ENCODE measurements around the gene TP73. TPM values are rescaled to one million over a fixed set of nuclear protein-coding genes. Genes with fewer than 3 reads are reported as not detected.

The TP73 gene
- total RNA-seq, 1 donor from 2014 or later, result 3.6 TPM

DNA sequence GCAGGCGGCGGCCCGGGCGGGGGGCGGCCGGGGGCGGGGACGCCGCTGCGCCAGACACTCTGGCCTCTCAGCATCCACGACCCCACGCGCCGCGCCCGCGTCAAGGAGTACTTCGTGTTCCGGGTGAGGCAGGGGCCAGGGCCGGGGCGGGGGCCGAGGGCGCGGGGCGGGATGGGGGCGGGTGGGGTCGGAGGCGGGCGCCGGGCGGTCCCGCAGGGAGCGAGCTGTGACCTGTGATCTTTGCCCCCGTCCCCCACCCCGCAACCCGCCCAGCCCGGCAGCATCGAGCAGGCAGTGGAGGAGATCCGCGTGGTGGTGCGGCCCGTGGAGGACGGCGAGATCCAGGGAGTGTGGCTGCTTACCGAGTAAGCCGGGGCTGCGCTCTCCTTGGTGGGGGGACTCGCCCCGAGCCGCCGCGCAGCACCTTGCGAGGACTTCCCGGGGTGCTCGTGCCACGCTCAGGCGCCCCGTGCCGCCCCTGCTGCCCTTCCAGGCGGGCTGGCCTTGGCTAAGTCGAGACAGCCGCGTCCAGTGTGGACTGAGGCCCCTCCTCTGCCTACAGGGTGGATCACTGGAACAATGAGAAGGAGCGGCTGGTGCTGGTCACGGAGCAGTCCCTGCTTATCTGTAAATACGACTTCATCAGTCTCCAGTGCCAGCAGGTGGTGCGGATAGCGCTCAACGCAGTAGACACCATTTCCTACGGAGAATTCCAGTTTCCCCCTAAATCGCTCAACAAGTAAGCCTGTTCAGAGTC lies 27.0 kb upstream of the TP73 start:
- Histone ChIP-seq H3K36me3 (peaks cover 40% of the 10 kb centered on the region), H3K9me3 (no peaks in the 10 kb centered on the region), H3K4me1 (peaks cover 39% of the 10 kb centered on the region), H3K27ac (peak overlapping the region; percentile 88), H3K4me3 (peak overlapping the region; percentile 99), H3K27me3 (ENCODE audit: low read depth) (no peaks in the 10 kb centered on the region)
- ATAC-seq, result peak; percentile 2 to 18
- TF ChIP-seq, protein P1, sequence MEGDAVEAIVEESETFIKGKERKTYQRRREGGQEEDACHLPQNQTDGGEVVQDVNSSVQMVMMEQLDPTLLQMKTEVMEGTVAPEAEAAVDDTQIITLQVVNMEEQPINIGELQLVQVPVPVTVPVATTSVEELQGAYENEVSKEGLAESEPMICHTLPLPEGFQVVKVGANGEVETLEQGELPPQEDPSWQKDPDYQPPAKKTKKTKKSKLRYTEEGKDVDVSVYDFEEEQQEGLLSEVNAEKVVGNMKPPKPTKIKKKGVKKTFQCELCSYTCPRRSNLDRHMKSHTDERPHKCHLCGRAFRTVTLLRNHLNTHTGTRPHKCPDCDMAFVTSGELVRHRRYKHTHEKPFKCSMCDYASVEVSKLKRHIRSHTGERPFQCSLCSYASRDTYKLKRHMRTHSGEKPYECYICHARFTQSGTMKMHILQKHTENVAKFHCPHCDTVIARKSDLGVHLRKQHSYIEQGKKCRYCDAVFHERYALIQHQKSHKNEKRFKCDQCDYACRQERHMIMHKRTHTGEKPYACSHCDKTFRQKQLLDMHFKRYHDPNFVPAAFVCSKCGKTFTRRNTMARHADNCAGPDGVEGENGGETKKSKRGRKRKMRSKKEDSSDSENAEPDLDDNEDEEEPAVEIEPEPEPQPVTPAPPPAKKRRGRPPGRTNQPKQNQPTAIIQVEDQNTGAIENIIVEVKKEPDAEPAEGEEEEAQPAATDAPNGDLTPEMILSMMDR (IDR thresholded peaks at IDR 0.05), result no peak
- peak; percentile 60 for DNase-seq
- intact Hi-C loops (cut with DNase I), result no loop called here

DNA sequence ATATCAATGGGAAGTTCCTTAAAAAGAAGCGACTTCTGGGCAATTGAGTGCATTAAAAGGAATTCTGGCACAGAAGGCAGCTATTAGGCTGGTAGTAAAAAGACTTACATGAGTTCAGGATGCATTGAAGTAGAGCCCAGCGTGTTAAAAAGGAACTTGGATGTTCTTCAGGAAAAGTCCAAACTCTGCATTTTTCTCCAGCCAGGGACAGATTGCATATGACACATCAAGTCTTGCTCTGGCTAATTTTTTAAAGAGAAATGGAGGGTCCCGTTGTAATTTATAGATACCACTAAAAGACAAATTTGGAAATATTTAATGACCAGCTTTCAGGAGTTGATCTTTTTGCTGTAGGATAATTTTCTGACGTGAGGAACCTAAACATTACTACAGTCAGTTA lies 26.3 kb upstream of the TP73 start:
- H3K27ac ChIP-seq, result no peak overlapping the region
- no peaks in the 10 kb centered on the region for H3K9me3 ChIP-seq
- intact Hi-C loops (cut with DNase I), result no loop called here
- H3K27me3 ChIP-seq (ENCODE audit: low read depth), result no peaks in the 10 kb centered on the region
- DNase-seq (no peak), ATAC-seq (no peak)
- peaks cover 47% of the 10 kb centered on the region for H3K36me3 ChIP-seq
- peaks cover 38% of the 10 kb centered on the region for H3K4me1 ChIP-seq
- peak overlapping the region; percentile 99 for H3K4me3 ChIP-seq
- TF ChIP-seq, protein P1 (IDR thresholded peaks at IDR 0.05), result no peak

DNA sequence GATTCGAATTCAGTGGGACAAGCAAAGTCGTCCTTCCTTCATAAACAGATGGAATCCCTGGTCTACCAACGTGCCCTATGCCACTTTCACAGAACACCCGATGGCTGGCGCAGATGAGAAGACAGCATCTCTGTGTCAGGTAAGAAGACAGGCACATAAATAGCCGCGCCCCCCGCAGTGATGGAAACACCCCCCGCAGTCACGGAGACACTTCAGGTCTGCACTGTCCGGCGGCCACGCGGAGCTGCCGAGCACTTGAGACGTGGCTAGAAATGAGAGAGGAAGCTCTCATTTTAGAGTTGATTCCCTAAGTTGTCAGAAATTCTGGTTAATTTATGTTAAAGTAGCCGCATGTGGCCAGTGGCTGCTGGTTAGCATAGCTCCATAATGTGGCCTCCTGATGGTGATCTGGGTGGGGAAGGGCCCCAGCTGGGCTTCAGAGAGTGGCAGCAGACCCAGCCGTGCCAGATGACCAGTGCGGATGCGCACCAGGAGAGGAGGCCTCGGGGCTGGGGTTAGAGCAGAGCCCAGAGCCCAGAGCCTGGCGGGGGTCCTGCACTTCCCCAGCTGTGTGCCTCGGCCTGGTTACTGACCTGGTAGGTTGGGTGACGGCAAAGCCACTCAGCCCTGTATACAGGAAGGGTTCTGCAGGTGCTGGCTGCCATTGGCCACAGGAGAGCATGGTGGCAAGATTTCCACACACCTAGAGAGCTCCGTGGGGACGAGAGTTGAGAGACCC lies 24.6 kb upstream of the TP73 start:
- DNase-seq (peak; percentile 42), ATAC-seq (no peak)
- Histone ChIP-seq H3K4me3 (no peak overlapping the region), H3K36me3 (peaks cover 64% of the 10 kb centered on the region), H3K4me1 (peaks cover 32% of the 10 kb centered on the region), H3K9me3 (no peaks in the 10 kb centered on the region), H3K27me3 (ENCODE audit: low read depth) (no peaks in the 10 kb centered on the region), H3K27ac (no peak overlapping the region)
- TF ChIP-seq, protein P1 (IDR thresholded peaks at IDR 0.05), result no peak
- intact Hi-C loops (cut with DNase I), result no loop called here

DNA sequence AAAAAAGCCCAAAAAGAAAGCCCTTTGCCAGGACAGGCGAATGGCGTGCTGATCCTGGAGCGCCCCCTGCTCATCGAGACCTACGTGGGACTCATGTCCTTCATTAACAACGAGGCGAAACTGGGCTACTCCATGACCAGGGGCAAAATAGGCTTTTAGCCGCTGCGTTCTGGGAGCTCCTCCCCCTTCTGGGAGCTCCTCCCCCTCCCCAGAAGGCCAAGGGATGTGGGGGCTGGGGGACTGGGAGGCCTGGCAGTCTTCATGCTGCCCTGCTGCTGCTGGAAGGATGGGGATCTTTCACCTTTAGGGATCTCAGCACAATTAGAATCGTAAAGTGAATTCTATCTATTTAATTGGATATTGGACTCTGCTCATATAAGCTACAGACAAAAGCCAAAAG lies 23.9 kb upstream of the TP73 start:
- peaks cover 24% of the 10 kb centered on the region for H3K4me1 ChIP-seq
- peak; percentile 17 for DNase-seq
- H3K4me3 ChIP-seq, result no peak overlapping the region
- intact Hi-C loops (cut with DNase I), result no loop called here
- H3K36me3 ChIP-seq, result peaks cover 71% of the 10 kb centered on the region
- H3K27me3 ChIP-seq (ENCODE audit: low read depth), result no peaks in the 10 kb centered on the region
- TF ChIP-seq, protein P1 (IDR thresholded peaks at IDR 0.05), result no peak
- no peak for ATAC-seq
- H3K27ac ChIP-seq, result no peak overlapping the region
- H3K9me3 ChIP-seq, result no peaks in the 10 kb centered on the region

DNA sequence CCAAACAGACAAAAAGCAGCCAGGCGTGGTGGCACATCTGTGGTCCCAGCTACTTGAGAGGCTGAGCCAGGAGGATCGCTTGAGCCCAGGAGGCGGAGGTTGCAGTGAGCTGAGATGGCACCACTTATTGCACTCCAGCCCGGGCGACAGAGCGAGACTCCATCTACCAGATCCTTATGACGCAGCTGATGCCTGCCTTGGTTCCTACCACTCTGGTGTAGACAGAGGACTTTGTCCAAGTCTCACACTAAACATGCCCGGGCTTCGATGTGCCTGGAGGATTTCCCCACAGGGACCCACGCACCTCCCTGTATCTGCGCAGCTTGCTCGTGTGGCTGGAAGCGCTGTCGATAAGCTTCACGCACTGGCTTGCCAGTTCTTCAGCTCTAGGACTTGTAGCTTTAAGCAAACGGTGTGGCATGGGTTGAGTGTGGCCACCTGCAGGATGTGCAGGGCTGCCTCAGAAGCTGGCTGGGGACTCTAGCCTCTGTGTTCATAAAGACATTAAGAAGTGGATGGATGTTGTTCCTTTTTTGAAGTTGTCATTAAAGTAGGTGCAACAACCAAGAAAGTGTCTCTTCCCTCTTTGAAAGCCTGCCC lies 22.7 kb upstream of the TP73 start:
- ATAC-seq (no peak), DNase-seq (peak; percentile 19)
- Histone ChIP-seq H3K4me3 (no peak overlapping the region), H3K27me3 (ENCODE audit: low read depth) (no peaks in the 10 kb centered on the region), H3K9me3 (no peaks in the 10 kb centered on the region), H3K4me1 (peaks cover 18% of the 10 kb centered on the region), H3K36me3 (peaks cover 83% of the 10 kb centered on the region), H3K27ac (no peak overlapping the region)
- intact Hi-C loops (cut with DNase I), result no loop called here
- TF ChIP-seq, protein P1 (IDR thresholded peaks at IDR 0.05), result no peak

Measured in lower lobe of right lung (tissue), 2 donors.